Fibroblast of skin of left quadriceps (primary cell): Measurements from ENCODE around the gene SERTAD3.
"Not testable (repeated sequence)": the region's sequence is repeated elsewhere in the genome, so short reads cannot be mapped to it uniquely, and the experiment has no call there.

Source experiments
- DNase-seq, 2 experiments: peaks; one replicate each; pipeline ENCODE4 v3.0.0-alpha.2; 2013; ENCODE audit warnings: low read depth in 2 of 2

The SERTAD3 gene

GRCh38 chr19:40411125-40411842, 32.9 kb downstream of the SERTAD3 start:
- DNase-seq: no peak

- no peak for DNase-seq
Observed at GRCh38 chr19:40410030-40410389, 34.1 kb downstream of the SERTAD3 start.

GRCh38 chr19:40408598-40408925, 35.6 kb downstream of the SERTAD3 start:
- DNase-seq: not testable (repeated sequence)

- no peak for DNase-seq
Observed at GRCh38 chr19:40407714-40408597, 36.2 kb downstream of the SERTAD3 start.

- peak; percentile 49 to 53 for DNase-seq
Observed at GRCh38 chr19:40403262-40403984, 40.7 kb downstream of the SERTAD3 start.

- no peak for DNase-seq
Observed at GRCh38 chr19:40400559-40400958, 43.6 kb downstream of the SERTAD3 start.

GRCh38 chr19:40398417-40399131, 45.6 kb downstream of the SERTAD3 start:
- DNase-seq: peak in 1 of 2 experiments; percentile 2

GRCh38 chr19:40397568-40397906, 46.6 kb downstream of the SERTAD3 start:
- DNase-seq: no peak

- no peak for DNase-seq
Observed at GRCh38 chr19:40396886-40397567, 47.1 kb downstream of the SERTAD3 start.

- no peak for DNase-seq
Observed at GRCh38 chr19:40395956-40396355, 48.2 kb downstream of the SERTAD3 start.

- no peak for DNase-seq
Observed at GRCh38 chr19:40394816-40395210, 49.3 kb downstream of the SERTAD3 start.

GRCh38 chr19:40393894-40394815, 50.0 kb downstream of the SERTAD3 start:
- DNase-seq: no peak

- DNase-seq: no peak
Observed at GRCh38 chr19:40392894-40393517, 51.1 kb downstream of the SERTAD3 start.

- no peak for DNase-seq
Observed at GRCh38 chr19:40392123-40392522, 52.0 kb downstream of the SERTAD3 start.
